Right lobe of liver (tissue), 4 donors: ENCODE measurements around the gene FAM162B.

Source experiments
- CTCF ChIP-seq, 4 donors: fragments of 200-600 bp in 3 of 4; fragments of 450-650 bp in 1 of 4; IDR thresholded peaks; one replicate each; pipeline versions ENCODE4 v1.5.1 to v1.8.0; 2016 to 2022; ENCODE audit warnings: antibody characterized with exemption in 4 of 4, mild to moderate bottlenecking in 2 of 4
- POLR2A ChIP-seq: fragments of 450-650 bp; IDR thresholded peaks from one replicate; pipeline ENCODE4 v1.6.1; 2017; ENCODE audit warnings: antibody characterized with exemption, mild to moderate bottlenecking
- donor health status: DM: no; HTN: no; CAD: no.
- donor health status: DM: no; HTN: no; CAD: no.
- donor health status: DM: no; HTN: yes; CAD: no.

GRCh38 chr6:116764629-116764960 is 924 bp downstream of the FAM162B start:
- no peak for TF ChIP-seq CTCF (IDR thresholded peaks at IDR 0.05)
- TF ChIP-seq POLR2A: no peak
